Measurements from ENCODE around the gene TBC1D9. TPM values are rescaled to one million over a fixed set of nuclear protein-coding genes. Genes with fewer than 3 reads are reported as not detected.

The TBC1D9 gene
- total RNA-seq, 1 experiment from 2014 or later = 12.5 TPM

DNA sequence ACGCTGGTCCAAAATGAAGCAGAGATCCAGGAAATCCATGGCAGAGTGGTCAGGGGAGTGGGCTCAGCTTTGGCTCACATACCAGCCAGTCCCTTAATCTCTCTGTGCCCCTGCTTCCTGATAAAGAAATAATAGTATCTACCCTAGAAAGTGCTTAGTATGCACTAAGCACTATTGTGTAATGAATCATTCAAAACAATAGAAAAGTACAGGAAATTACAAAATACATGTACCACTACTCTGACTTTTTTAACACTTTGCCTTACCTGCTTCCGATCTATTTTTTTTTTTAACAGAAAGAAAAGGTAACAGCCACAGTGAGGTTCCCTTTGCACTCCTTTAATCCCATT, 49.9 kb downstream of the TBC1D9 start:
- DNase-seq = no peak
- Histone ChIP-seq H3K36me3 (ENCODE audit: control insufficient read depth, insufficient read depth, low read length) (no peaks in the 10 kb centered on the region), H3K9me3 (no peaks in the 10 kb centered on the region), H3K27me3 (replicated peaks; ENCODE audit: control insufficient read depth, insufficient read depth, low read length) (no peaks in the 10 kb centered on the region), H3K4me1 (no peaks in the 10 kb centered on the region), H3K4me3 (ENCODE audit: low read depth, low read length) (no peak overlapping the region)
- peaks cover 9% of the 10 kb centered on the region for H3K4me1 Mint-ChIP-seq (ENCODE audit: low read depth, unreplicated experiment)
- intact Hi-C loops (cut with micrococcal nuclease; ENCODE audit: unreplicated experiment) = no loop called here
- peaks cover 8% of the 10 kb centered on the region for H3K9me3 Mint-ChIP-seq (ENCODE audit: unreplicated experiment)
- ChIA-PET CTCF (no interaction called here), POLR2A (no interaction called here)
- BruUV-seq (replicated peaks) = no TSS peak
- TF ChIP-seq CTCF (IDR thresholded peaks at IDR 0.05; ENCODE audit: insufficient read depth in 1 of 2, low read depth in 1 of 2, low read length in 1 of 2, severe bottlenecking in 1 of 2, unreplicated experiment in 1 of 2) = no peak
- H3K27me3 Mint-ChIP-seq (ENCODE audit: insufficient read depth, unreplicated experiment) = no peaks in the 10 kb centered on the region
- H3K36me3 Mint-ChIP-seq (ENCODE audit: insufficient read depth, unreplicated experiment) = no peaks in the 10 kb centered on the region
- H3K27ac Mint-ChIP-seq (ENCODE audit: unreplicated experiment) = no peak overlapping the region
- H3K4me3 Mint-ChIP-seq (ENCODE audit: unreplicated experiment) = no peak overlapping the region

DNA sequence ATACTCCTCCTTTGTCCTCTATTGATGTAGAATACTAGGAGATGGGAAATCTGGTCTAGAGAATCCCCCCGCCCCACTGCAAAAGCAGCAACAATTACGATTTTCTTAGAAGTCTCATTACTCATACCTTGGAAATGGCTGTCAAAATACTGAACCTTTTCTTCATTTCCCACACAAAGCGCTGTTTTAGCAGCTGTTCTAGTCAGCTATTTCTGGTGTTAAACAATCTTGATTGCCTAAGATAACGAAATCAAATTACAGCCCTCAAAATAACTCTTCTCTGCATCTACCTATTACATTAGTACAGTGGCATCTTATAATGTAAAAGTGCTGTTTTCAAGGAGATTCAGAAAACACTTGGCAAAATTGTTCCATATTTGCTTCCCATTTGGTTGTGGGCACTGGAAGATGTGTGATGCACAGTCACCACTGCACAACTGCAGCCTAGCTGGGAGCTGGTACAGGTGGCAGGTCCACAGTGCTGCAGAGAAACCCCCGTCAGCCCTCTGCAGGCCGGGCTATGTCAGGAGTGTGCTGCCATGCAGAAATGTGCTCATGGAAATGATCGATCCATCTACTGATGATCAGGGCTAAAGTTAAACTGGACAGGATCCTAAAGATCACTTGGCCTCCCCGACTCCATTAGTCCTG, 50.4 kb downstream of the TBC1D9 start:
- H3K36me3 Mint-ChIP-seq (ENCODE audit: insufficient read depth, unreplicated experiment) = no peaks in the 10 kb centered on the region

DNA sequence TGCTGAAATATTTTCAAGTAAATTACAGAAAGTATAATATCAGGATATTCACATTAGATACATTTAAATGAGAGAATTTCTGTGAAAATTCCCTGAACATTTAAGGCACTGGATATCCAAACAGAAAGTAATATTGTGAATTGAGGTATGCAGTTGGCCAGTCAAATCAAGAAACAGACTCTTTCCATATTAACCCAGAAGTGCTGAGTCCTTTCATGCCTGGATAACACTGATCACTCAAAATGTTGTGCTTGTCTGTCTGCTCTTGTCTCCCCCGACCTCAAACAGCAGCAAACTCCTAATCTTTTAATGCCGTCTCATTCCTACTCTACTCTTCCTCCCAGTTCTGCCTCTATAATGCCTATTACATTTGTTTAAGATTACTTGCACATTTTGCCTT, 51.2 kb downstream of the TBC1D9 start:
- H3K36me3 Mint-ChIP-seq (ENCODE audit: insufficient read depth, unreplicated experiment) = no peaks in the 10 kb centered on the region
- H3K27me3 ChIP-seq (replicated peaks; ENCODE audit: control insufficient read depth, insufficient read depth, low read length) = no peaks in the 10 kb centered on the region
- H3K27ac Mint-ChIP-seq (ENCODE audit: unreplicated experiment) = no peak overlapping the region
- H3K9me3 ChIP-seq = no peaks in the 10 kb centered on the region
- no peak for TF ChIP-seq CTCF (IDR thresholded peaks at IDR 0.05; ENCODE audit: insufficient read depth in 1 of 2, low read depth in 1 of 2, low read length in 1 of 2, severe bottlenecking in 1 of 2, unreplicated experiment in 1 of 2)
- peaks cover 9% of the 10 kb centered on the region for H3K4me1 Mint-ChIP-seq (ENCODE audit: low read depth, unreplicated experiment)
- H3K4me3 Mint-ChIP-seq (ENCODE audit: unreplicated experiment) = no peak overlapping the region
- ChIA-PET POLR2A (no interaction called here), CTCF (no interaction called here)
- intact Hi-C loops (cut with micrococcal nuclease; ENCODE audit: unreplicated experiment) = no loop called here
- no peaks in the 10 kb centered on the region for H3K27me3 Mint-ChIP-seq (ENCODE audit: insufficient read depth, unreplicated experiment)
- H3K36me3 ChIP-seq (ENCODE audit: control insufficient read depth, insufficient read depth, low read length) = no peaks in the 10 kb centered on the region
- no peaks in the 10 kb centered on the region for H3K4me1 ChIP-seq
- peaks cover 8% of the 10 kb centered on the region for H3K9me3 Mint-ChIP-seq (ENCODE audit: unreplicated experiment)
- H3K4me3 ChIP-seq (ENCODE audit: low read depth, low read length) = no peak overlapping the region
- DNase-seq = no peak
- BruUV-seq (replicated peaks) = no TSS peak

More for the DNA sequence above, 50.4 kb downstream of the TBC1D9 start:
- BruUV-seq (replicated peaks) = no TSS peak
- TF ChIP-seq CTCF (IDR thresholded peaks at IDR 0.05; ENCODE audit: insufficient read depth in 1 of 2, low read depth in 1 of 2, low read length in 1 of 2, severe bottlenecking in 1 of 2, unreplicated experiment in 1 of 2) = no peak
- Histone ChIP-seq H3K9me3 (no peaks in the 10 kb centered on the region), H3K4me3 (ENCODE audit: low read depth, low read length) (no peak overlapping the region), H3K4me1 (no peaks in the 10 kb centered on the region), H3K27me3 (replicated peaks; ENCODE audit: control insufficient read depth, insufficient read depth, low read length) (no peaks in the 10 kb centered on the region), H3K36me3 (ENCODE audit: control insufficient read depth, insufficient read depth, low read length) (no peaks in the 10 kb centered on the region)
- Mint-ChIP-seq H3K27ac (ENCODE audit: unreplicated experiment) (no peak overlapping the region), H3K9me3 (ENCODE audit: unreplicated experiment) (peaks cover 8% of the 10 kb centered on the region), H3K4me1 (ENCODE audit: low read depth, unreplicated experiment) (peaks cover 9% of the 10 kb centered on the region), H3K4me3 (ENCODE audit: unreplicated experiment) (no peak overlapping the region), H3K27me3 (ENCODE audit: insufficient read depth, unreplicated experiment) (no peaks in the 10 kb centered on the region)
- POLR2A ChIA-PET = no interaction called here
- intact Hi-C loops (cut with micrococcal nuclease; ENCODE audit: unreplicated experiment) = no loop called here
- CTCF ChIA-PET = no interaction called here
- DNase-seq = no peak

Measured in Caco-2 (cell line).